HG03139 (cell line): ENCODE data around the gene PACRG.
"Not testable (repeated sequence)": the region's sequence is repeated elsewhere in the genome, so short reads cannot be mapped to it uniquely, and the experiment has no call there.

Source experiments
- ATAC-seq: cut with Tn5 transposase; IDR thresholded peaks from one replicate; pipeline ENCODE4 v1.9.1; 2021; ENCODE audit not compliant: unreplicated experiment

PACRG gene

GRCh38 chr6:162922563-162923166 lies 194.9 kb downstream of the PACRG start:
- no peak for ATAC-seq

GRCh38 chr6:162934844-162935243 lies 207.1 kb downstream of the PACRG start:
- no peak for ATAC-seq

GRCh38 chr6:162940426-162940825 lies 212.7 kb downstream of the PACRG start:
- ATAC-seq, result no peak

- ATAC-seq, result no peak
These were observed 213.4 kb downstream of the PACRG start for GRCh38 chr6:162941128-162941527.

GRCh38 chr6:162942866-162943265 lies 215.1 kb downstream of the PACRG start:
- no peak for ATAC-seq

GRCh38 chr6:162943369-162943768 lies 215.6 kb downstream of the PACRG start:
- ATAC-seq, result no peak

GRCh38 chr6:162951164-162951743 lies 223.5 kb downstream of the PACRG start:
- ATAC-seq, result no peak

GRCh38 chr6:162952423-162952822 lies 224.6 kb downstream of the PACRG start:
- ATAC-seq, result no peak

GRCh38 chr6:162957062-162957461 lies 229.3 kb downstream of the PACRG start:
- no peak for ATAC-seq

- no peak for ATAC-seq
These were observed 233.1 kb downstream of the PACRG start for GRCh38 chr6:162960679-162961457.

- no peak for ATAC-seq
These were observed 234.3 kb downstream of the PACRG start for GRCh38 chr6:162962093-162962492.

- no peak for ATAC-seq
These were observed 236.1 kb downstream of the PACRG start for GRCh38 chr6:162963861-162964260.

- no peak for ATAC-seq
These were observed 236.8 kb downstream of the PACRG start for GRCh38 chr6:162964488-162965140.

- no peak for ATAC-seq
These were observed 237.6 kb downstream of the PACRG start for GRCh38 chr6:162965366-162965765.

- no peak for ATAC-seq
These were observed 242.5 kb downstream of the PACRG start for GRCh38 chr6:162970246-162970645.

GRCh38 chr6:162971356-162971755 lies 243.6 kb downstream of the PACRG start:
- no peak for ATAC-seq

- no peak for ATAC-seq
These were observed 245.5 kb downstream of the PACRG start for GRCh38 chr6:162973151-162973872.

- no peak for ATAC-seq
These were observed 246.2 kb downstream of the PACRG start for GRCh38 chr6:162973980-162974379.

GRCh38 chr6:162974685-162975084 lies 246.9 kb downstream of the PACRG start:
- ATAC-seq, result no peak

- ATAC-seq, result no peak
These were observed 248.4 kb downstream of the PACRG start for GRCh38 chr6:162976141-162976540.

GRCh38 chr6:162983234-162983633 lies 255.5 kb downstream of the PACRG start:
- not testable (repeated sequence) for ATAC-seq
